Measurements from ENCODE around the gene TMEM60.

TMEM60 gene

DNA sequence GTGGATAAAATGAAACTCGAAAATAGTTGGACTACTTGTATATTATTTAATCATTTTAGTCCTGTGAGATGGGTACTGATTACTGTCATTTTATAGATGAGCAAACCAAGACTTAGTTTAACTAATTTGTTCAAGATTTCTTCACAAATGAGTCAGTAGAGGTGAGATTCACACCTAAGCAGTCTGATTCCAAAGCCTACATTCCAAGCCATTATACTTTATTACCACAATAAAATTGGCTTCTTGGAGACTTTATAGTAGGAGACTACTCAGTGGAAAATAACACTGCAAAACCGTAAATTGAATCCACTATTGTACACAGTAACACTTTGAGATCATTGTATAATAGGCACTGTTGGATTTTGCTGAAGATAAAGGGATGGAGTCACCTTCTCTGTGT, 2.5 kb upstream of the TMEM60 start:
- H3K4me3 ChIP-seq (ENCODE audit: low read depth, low read length), result no peak overlapping the region
- TF ChIP-seq, protein P1, sequence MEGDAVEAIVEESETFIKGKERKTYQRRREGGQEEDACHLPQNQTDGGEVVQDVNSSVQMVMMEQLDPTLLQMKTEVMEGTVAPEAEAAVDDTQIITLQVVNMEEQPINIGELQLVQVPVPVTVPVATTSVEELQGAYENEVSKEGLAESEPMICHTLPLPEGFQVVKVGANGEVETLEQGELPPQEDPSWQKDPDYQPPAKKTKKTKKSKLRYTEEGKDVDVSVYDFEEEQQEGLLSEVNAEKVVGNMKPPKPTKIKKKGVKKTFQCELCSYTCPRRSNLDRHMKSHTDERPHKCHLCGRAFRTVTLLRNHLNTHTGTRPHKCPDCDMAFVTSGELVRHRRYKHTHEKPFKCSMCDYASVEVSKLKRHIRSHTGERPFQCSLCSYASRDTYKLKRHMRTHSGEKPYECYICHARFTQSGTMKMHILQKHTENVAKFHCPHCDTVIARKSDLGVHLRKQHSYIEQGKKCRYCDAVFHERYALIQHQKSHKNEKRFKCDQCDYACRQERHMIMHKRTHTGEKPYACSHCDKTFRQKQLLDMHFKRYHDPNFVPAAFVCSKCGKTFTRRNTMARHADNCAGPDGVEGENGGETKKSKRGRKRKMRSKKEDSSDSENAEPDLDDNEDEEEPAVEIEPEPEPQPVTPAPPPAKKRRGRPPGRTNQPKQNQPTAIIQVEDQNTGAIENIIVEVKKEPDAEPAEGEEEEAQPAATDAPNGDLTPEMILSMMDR (IDR thresholded peaks at IDR 0.05; ENCODE audit: low read depth, low read length, missing control alignments), result no peak
- DNase-seq (ENCODE audit: low read depth), result no peak
- in situ Hi-C loops (cut with HindIII; ENCODE audit: low sequenced_read_pairs), result no loop called here

DNA sequence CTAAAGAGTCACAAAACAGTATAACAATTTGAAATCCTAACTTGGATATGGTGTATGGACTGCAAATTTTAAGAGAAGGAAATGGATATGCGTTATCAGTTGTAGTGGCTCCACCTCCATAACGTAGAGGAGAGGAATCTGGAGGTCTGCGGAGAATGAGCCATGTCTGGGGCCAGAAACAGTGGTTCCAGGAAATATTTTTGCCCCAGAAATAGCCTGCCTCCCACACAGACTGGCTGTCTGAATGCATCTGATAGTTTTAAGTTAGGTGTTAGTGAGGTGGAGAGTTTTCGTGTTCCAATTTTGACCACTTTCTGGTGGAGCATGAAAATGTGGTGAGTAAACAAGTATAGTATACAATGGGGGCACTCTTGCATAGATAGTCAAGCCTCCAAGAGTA, 1.9 kb upstream of the TMEM60 start:
- TF ChIP-seq, protein P1 (IDR thresholded peaks at IDR 0.05; ENCODE audit: low read depth, low read length, missing control alignments), result no peak
- peak overlapping the region; percentile 14 for H3K4me3 ChIP-seq (ENCODE audit: low read depth, low read length)
- in situ Hi-C loops (cut with HindIII; ENCODE audit: low sequenced_read_pairs), result no loop called here
- no peak for DNase-seq (ENCODE audit: low read depth)

DNA sequence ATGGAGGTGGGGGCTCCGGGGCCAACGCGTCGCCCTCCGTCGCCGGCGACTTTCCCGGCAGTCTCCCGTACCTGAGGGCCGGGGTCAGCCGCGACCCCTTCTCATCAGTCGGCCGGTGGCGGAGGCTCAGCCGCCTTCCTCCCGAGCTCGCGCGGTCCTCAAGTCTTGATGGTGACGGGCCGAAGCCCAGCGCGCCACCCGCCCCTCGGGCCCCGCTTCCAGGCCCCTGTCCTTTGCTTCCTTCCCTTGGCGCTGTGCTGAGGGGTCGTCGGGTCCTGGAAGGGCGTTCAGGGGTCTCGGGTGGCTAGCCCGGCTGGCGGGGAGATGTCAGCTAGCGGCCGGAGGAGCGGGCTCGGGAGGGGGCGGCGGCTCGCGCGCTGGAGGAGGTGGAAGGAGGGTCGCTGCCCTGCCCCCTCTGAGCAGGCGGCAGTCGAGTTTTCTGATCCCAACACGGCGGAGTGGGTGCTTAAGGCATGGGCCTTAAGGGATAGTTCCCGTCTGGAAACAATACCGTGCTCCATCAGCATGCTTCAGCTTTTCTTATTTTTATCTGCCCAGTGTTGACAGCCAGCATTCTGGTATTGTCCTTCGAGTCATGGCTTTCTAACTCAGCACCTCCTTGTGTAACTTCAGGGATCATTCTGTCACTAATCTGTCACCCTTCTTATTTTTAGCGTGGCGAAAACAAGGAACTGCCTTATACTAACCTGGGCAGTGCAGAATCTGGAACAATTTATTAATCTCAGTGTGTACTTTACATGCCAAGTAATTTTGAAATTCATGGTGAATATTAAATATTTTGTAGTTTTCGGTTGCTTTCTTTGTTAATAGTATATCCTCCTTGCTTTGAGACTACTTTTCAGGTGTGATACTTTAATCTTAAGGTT, 1.1 kb upstream of the TMEM60 start:
- DNase-seq (ENCODE audit: low read depth), result no peak
- TF ChIP-seq, protein P1 (IDR thresholded peaks at IDR 0.05; ENCODE audit: low read depth, low read length, missing control alignments), result no peak
- H3K4me3 ChIP-seq (ENCODE audit: low read depth, low read length), result peak overlapping the region; percentile 95
- in situ Hi-C loops (cut with HindIII; ENCODE audit: low sequenced_read_pairs), result loop anchor here (5.0 kb wide), 1 partner anchor 48 kb away; no protein-coding TSS in a partner anchor

DNA sequence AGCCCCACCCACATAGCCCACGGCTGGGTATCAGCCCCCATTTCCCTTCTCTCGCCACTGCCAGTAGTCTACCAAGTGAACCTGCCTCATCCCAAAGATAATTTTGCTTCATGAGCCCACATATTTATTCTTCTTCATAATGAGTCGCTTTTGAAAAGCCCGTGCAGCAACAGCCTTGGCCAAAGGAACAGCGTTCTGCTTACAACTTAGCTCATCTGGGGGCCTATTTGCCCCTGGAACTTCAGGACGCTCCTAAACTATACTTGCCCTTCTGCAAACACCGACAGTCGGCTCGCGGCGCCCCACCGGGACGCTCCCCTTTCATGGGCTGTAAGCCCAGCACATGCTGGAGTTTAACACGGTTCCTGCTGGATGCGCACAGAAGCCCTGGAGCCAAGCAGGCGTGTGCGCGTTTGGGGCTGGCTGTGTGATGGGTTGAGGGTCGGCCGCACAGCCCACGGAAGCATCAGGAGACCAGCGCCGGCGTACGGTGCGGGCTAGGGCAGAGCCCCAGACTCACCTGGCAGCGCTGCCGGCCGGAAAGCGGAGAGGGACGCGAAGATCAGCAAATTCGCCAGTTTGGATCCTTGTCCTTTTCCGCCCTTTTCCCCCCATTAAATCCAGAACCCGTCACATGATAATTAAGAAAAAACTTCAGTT, 370 bp downstream of the TMEM60 start:
- TF ChIP-seq, protein P1 (IDR thresholded peaks at IDR 0.05; ENCODE audit: low read depth, low read length, missing control alignments), result no peak
- peak overlapping the region; percentile 95 for H3K4me3 ChIP-seq (ENCODE audit: low read depth, low read length)
- no peak for DNase-seq (ENCODE audit: low read depth)
- in situ Hi-C loops (cut with HindIII; ENCODE audit: low sequenced_read_pairs), result loop anchor here (5.0 kb wide), 1 partner anchor 49 kb away; no protein-coding TSS in a partner anchor

DNA sequence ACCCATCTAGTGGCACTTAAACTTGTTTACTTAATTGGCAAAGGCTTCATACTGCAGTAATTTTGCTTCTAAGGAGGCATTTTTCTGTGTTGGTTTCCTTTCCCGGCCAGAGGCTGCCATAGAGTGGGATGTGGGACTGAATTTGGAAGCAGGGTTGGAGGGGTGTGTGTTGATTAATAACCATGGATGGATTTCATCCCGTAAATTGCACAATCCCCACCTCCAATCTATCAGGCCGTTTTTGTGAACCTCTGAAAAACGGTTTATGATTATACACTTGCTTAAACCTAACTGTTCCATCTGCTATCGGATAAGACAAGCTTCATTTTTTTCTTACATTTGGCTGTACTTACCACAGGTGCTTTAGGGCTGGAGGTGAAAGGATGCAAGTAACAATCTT, 1.3 kb downstream of the TMEM60 start:
- DNase-seq (ENCODE audit: low read depth), result no peak
- H3K4me3 ChIP-seq (ENCODE audit: low read depth, low read length), result peak overlapping the region; percentile 95
- in situ Hi-C loops (cut with HindIII; ENCODE audit: low sequenced_read_pairs), result loop anchor here (5.0 kb wide), 1 partner anchor 50 kb away; no protein-coding TSS in a partner anchor
- TF ChIP-seq, protein P1 (IDR thresholded peaks at IDR 0.05; ENCODE audit: low read depth, low read length, missing control alignments), result no peak

DNA sequence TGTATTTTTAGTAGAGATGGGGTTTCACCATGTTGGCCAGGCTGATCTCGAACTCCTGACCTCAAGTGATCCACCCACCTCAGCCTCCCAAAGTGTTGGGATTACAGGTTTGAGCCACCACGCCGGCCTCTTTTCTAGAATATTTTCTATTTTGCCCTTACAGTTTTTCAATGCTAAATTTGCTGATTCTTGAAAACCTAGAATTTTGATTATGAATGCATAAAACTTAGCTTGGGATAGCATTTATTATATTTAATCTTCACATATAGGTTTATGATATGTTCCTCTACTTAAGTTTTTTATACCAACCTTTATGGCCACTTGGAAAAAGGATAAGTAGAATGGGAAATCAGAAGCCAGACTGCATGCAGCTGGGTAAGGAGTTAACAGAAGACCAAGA, 2.1 kb downstream of the TMEM60 start:
- H3K4me3 ChIP-seq (ENCODE audit: low read depth, low read length), result no peak overlapping the region

More for the DNA sequence above, 2.1 kb downstream of the TMEM60 start:
- no peak for DNase-seq (ENCODE audit: low read depth)
- TF ChIP-seq, protein P1 (IDR thresholded peaks at IDR 0.05; ENCODE audit: low read depth, low read length, missing control alignments), result no peak
- in situ Hi-C loops (cut with HindIII; ENCODE audit: low sequenced_read_pairs), result loop anchor here (5.0 kb wide), 1 partner anchor 51 kb away; no protein-coding TSS in a partner anchor
